GM19025 (cell line): ENCODE data around the gene AMMECR1L.
"Not testable (repeated sequence)": the region's sequence is repeated elsewhere in the genome, so short reads cannot be mapped to it uniquely, and the experiment has no call there.

Experiments
- ATAC-seq: cut with Tn5 transposase; IDR thresholded peaks from one replicate; pipeline ENCODE4 v1.9.1; 2021; ENCODE audit warnings: mild to moderate bottlenecking, low read depth, moderate library complexity; ENCODE audit not compliant: unreplicated experiment

The AMMECR1L gene

GRCh38 chr2:127885780-127886592, at the start of gene AMMECR1L:
Gene AMMECR1L (minus strand): TSS chr2:127885956. CDS start chr2:127874234, 11,722 bp downstream.
- ATAC-seq, result peak; percentile 88

- no peak for ATAC-seq
These were observed 49.6 kb upstream of the AMMECR1L start for GRCh38 chr2:127935337-127935736.

- no peak for ATAC-seq
These were observed 46.6 kb upstream of the AMMECR1L start for GRCh38 chr2:127932199-127932876.

- ATAC-seq, result no peak
These were observed 43.7 kb upstream of the AMMECR1L start for GRCh38 chr2:127929449-127929848.

- ATAC-seq, result no peak
These were observed 41.6 kb upstream of the AMMECR1L start for GRCh38 chr2:127927384-127927783.

- no peak for ATAC-seq
These were observed 32.2 kb upstream of the AMMECR1L start for GRCh38 chr2:127917916-127918315.

GRCh38 chr2:127913808-127914457, 28.2 kb upstream of the AMMECR1L start:
- ATAC-seq, result no peak

- no peak for ATAC-seq
These were observed 26.0 kb upstream of the AMMECR1L start for GRCh38 chr2:127911737-127912136.

GRCh38 chr2:127910415-127910814, 24.7 kb upstream of the AMMECR1L start:
- no peak for ATAC-seq

- no peak for ATAC-seq
These were observed 23.3 kb upstream of the AMMECR1L start for GRCh38 chr2:127909019-127909418.

- ATAC-seq, result not testable (repeated sequence)
These were observed 22.1 kb upstream of the AMMECR1L start for GRCh38 chr2:127907733-127908400.

GRCh38 chr2:127906206-127906926, 20.6 kb upstream of the AMMECR1L start:
- ATAC-seq, result no peak

- ATAC-seq, result no peak
These were observed 15.7 kb upstream of the AMMECR1L start for GRCh38 chr2:127901339-127902056.

- ATAC-seq, result no peak
These were observed 11.9 kb upstream of the AMMECR1L start for GRCh38 chr2:127897531-127898211.

- ATAC-seq, result no peak
These were observed 7.7 kb upstream of the AMMECR1L start for GRCh38 chr2:127893494-127893893.

GRCh38 chr2:127893033-127893432, 7.3 kb upstream of the AMMECR1L start:
- no peak for ATAC-seq

GRCh38 chr2:127891811-127892210, 6.1 kb upstream of the AMMECR1L start:
- no peak for ATAC-seq

GRCh38 chr2:127890756-127891155, 5.0 kb upstream of the AMMECR1L start:
- not testable (repeated sequence) for ATAC-seq

- no peak for ATAC-seq
These were observed 3.0 kb upstream of the AMMECR1L start for GRCh38 chr2:127888772-127889171.
